GM12801 (cell line): ENCODE results near the gene ADCY1.

Source experiments
- TF ChIP-seq, protein P1 (sequence below): IDR thresholded peaks from one replicate; pipeline ENCODE4 v1.5.1; 2011; ENCODE audit warnings: control low read depth; ENCODE audit not compliant: insufficient read length; ENCODE audit errors: extremely low read depth

The ADCY1 gene

DNA sequence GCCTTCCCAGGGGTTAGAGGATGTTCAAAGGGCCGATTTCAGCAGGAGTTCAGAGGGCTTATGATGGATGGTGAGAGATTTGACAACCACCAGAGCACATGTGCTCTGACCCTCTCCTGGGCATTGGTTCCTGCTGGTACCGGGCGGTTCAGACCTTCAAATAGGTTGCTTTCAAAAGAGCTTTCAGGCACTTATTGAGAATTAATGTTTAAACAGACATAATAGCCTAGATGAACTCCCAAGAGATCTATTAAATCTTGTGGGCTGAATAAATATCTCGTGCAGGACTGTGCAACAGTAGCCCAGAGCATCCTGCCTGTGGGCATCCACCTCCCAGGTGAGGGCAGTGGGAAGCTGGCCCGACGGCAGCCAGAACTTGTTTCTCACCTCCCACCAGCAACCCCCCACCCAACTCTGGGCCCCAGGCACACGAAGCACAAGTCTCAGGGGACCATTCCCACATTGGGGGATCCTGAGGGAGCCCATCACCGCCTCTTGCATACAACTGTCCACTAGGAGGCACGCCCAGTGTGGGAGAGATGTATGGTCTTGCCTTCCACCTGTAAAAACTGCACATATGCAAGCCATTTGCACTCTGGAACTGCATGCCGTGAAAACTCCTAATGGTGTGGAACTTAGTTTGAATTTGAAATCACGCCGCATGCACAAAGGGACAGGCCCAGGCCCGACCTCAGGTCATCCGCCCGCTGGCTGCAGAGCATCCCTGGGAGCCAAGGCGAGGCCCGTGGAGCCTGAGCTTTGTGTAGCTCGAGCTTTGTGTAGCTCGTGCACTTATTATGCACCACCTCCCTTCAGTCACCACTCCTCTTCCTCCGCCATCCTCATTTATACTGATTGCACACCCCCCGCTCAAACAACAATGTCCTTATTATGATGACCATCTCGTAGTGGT, 147.8 kb downstream of the ADCY1 start:
- TF ChIP-seq, protein P1, sequence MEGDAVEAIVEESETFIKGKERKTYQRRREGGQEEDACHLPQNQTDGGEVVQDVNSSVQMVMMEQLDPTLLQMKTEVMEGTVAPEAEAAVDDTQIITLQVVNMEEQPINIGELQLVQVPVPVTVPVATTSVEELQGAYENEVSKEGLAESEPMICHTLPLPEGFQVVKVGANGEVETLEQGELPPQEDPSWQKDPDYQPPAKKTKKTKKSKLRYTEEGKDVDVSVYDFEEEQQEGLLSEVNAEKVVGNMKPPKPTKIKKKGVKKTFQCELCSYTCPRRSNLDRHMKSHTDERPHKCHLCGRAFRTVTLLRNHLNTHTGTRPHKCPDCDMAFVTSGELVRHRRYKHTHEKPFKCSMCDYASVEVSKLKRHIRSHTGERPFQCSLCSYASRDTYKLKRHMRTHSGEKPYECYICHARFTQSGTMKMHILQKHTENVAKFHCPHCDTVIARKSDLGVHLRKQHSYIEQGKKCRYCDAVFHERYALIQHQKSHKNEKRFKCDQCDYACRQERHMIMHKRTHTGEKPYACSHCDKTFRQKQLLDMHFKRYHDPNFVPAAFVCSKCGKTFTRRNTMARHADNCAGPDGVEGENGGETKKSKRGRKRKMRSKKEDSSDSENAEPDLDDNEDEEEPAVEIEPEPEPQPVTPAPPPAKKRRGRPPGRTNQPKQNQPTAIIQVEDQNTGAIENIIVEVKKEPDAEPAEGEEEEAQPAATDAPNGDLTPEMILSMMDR = no peak

DNA sequence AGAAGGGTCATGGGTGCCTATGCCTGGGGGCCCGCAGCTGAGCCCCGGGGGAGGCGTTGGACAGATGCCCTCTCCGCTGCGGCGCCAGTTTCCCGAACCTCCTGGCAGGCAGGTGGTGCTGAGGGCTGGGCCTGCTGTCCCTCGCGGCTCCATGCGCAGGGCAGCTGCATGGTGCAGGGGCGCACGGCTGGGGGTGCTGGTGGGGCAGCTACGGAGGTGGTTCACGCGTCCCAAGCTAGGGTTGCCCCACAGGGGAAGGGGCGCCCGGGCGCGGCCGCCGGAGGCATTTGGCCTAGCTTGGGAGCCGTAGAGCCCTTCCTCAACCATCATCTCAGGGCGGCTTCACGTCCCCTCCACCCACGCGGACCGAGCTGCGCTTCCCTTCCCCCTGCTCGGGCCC, 152.7 kb downstream of the ADCY1 start:
- TF ChIP-seq, protein P1 = no peak
